Glutamatergic neuron (in vitro differentiated cells): ENCODE data around the gene RAVER2. TPM values are rescaled to one million over a fixed set of nuclear protein-coding genes. Genes with fewer than 3 reads are reported as not detected.
"Not testable (repeated sequence)": the region's sequence is repeated elsewhere in the genome, so short reads cannot be mapped to it uniquely, and the experiment has no call there.

Source experiments
- DNase-seq: peaks from one replicate; pipeline ENCODE4 v3.0.0; 2022
- H3K27ac Mint-ChIP-seq: one replicate; pipeline ENCODE4 v1.8.0; 2020; ENCODE audit warnings: mild to moderate bottlenecking, mixed read lengths, inconsistent platforms; ENCODE audit not compliant: unreplicated experiment
- H3K27me3 Mint-ChIP-seq: one replicate; pipeline ENCODE4 v1.8.0; 2020; ENCODE audit warnings: mild to moderate bottlenecking, moderate library complexity, mixed read lengths, inconsistent platforms; ENCODE audit not compliant: unreplicated experiment
- H3K36me3 Mint-ChIP-seq: one replicate; pipeline ENCODE4 v1.8.0; 2020; ENCODE audit warnings: mild to moderate bottlenecking, mixed read lengths, inconsistent platforms; ENCODE audit not compliant: unreplicated experiment
- H3K4me1 Mint-ChIP-seq: one replicate; pipeline ENCODE4 v1.8.0; 2020; ENCODE audit warnings: mild to moderate bottlenecking, low read depth, mixed read lengths, inconsistent platforms; ENCODE audit not compliant: unreplicated experiment
- H3K4me3 Mint-ChIP-seq: one replicate; pipeline ENCODE4 v1.8.0; 2020; ENCODE audit warnings: mild to moderate bottlenecking, mixed read lengths, inconsistent platforms; ENCODE audit not compliant: unreplicated experiment
- H3K9me3 Mint-ChIP-seq: one replicate; pipeline ENCODE4 v1.8.0; 2020; ENCODE audit warnings: mild to moderate bottlenecking, moderate library complexity, mixed read lengths, inconsistent platforms; ENCODE audit not compliant: unreplicated experiment
- total RNA-seq: library from RNA; stranded (reverse); fragmentation: NEBNext Ultra II Directional; extraction: Animal tissue kit (Norgen Biotek cat#: 25700); gene quantifications from one replicate; pipeline ENCODE4 v1.2.1, GENCODE V29; 2021; ENCODE audit not compliant: unreplicated experiment
- TF ChIP-seq, protein P1 (sequence below): fragments of 200-600 bp; sonication (generic); IDR thresholded peaks from one replicate; pipeline ENCODE4 v1.5.0; 2021; ENCODE audit not compliant: partially characterized antibody, unreplicated experiment

Gene RAVER2
- total RNA-seq, 1 donor from 2014 or later: 4.4 TPM

DNA sequence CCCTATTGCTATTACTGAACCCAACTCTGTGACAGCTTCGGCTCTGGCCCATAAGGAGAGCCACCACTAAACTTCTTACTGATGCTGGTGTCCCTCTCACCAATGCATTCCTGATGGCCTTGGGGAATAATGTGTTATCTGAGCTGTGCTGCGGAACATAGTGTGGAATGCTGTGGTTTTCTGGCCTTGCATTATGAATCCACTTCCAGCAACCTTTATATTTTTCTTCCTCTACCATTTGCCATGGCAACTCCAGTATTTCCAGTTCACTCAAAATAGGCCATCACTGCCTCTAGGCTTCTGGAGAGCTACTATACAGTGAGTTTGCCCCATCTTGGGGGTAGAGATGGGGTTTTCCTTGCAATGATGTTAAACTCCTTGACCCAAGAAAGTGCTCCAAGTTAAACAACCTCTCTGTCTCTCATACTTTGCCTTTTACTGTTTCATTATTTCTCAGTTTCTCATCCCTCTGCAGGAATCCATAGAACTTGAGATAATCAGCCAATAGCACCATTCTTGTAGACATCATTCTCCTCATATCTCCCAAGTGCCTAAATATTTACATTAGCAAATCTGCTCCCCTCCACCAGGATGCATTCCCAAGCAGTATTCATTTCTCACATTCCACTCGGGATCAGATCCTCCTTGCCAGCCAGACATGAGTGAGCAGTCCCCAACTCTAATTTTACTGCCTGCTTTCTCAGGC lies 11.1 kb upstream of the RAVER2 start:
- no peak for DNase-seq
- no peaks in the 10 kb centered on the region for H3K27me3 Mint-ChIP-seq
- H3K9me3 Mint-ChIP-seq: no peaks in the 10 kb centered on the region
- TF ChIP-seq, protein P1, sequence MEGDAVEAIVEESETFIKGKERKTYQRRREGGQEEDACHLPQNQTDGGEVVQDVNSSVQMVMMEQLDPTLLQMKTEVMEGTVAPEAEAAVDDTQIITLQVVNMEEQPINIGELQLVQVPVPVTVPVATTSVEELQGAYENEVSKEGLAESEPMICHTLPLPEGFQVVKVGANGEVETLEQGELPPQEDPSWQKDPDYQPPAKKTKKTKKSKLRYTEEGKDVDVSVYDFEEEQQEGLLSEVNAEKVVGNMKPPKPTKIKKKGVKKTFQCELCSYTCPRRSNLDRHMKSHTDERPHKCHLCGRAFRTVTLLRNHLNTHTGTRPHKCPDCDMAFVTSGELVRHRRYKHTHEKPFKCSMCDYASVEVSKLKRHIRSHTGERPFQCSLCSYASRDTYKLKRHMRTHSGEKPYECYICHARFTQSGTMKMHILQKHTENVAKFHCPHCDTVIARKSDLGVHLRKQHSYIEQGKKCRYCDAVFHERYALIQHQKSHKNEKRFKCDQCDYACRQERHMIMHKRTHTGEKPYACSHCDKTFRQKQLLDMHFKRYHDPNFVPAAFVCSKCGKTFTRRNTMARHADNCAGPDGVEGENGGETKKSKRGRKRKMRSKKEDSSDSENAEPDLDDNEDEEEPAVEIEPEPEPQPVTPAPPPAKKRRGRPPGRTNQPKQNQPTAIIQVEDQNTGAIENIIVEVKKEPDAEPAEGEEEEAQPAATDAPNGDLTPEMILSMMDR: no peak
- no peaks in the 10 kb centered on the region for H3K4me1 Mint-ChIP-seq
- H3K27ac Mint-ChIP-seq: no peak overlapping the region
- no peak overlapping the region for H3K4me3 Mint-ChIP-seq
- no peaks in the 10 kb centered on the region for H3K36me3 Mint-ChIP-seq

DNA sequence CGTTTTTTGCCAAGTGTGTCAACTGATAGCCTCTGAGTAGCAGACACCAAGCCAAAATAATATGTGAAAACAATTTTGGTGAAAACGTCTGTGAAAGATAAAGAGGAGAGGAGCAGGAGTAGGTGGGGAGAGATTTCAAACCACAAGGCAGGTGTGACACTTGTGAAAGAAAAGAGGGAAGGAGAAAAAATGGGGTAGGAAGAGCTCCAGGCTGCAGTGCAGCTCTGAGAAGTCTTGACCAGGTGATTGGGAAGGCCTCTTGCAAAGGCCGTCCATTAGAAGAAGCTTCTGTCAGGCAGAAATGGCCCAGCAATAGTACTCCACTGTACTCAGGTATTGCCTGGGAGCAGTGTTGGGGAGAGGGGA lies 10.6 kb upstream of the RAVER2 start:
- no peaks in the 10 kb centered on the region for H3K4me1 Mint-ChIP-seq
- no peaks in the 10 kb centered on the region for H3K9me3 Mint-ChIP-seq
- TF ChIP-seq, protein P1: no peak
- no peak for DNase-seq
- no peak overlapping the region for H3K27ac Mint-ChIP-seq
- H3K4me3 Mint-ChIP-seq: no peak overlapping the region
- H3K36me3 Mint-ChIP-seq: no peaks in the 10 kb centered on the region
- H3K27me3 Mint-ChIP-seq: no peaks in the 10 kb centered on the region

DNA sequence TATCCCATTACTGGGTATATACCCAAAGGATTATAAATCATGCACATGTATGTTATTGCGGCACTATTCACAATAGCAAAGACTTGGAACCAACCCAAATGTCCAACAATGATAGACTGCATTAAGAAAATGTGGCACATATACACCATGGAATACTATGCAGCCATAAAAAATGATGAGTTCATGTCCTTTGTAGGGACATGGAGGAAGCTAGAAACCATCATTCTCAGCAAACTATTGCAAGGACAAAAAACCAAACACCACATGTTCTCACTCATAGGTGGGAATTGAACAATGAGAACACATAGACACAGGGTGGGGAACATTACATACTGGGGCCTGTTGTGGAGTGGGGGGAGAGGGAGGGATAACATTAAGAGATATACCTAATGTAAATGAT lies 4.2 kb upstream of the RAVER2 start:
- H3K9me3 Mint-ChIP-seq, H3K27me3 Mint-ChIP-seq, H3K27ac Mint-ChIP-seq, DNase-seq, H3K36me3 Mint-ChIP-seq, H3K4me1 Mint-ChIP-seq, H3K4me3 Mint-ChIP-seq: not testable (repeated sequence)

DNA sequence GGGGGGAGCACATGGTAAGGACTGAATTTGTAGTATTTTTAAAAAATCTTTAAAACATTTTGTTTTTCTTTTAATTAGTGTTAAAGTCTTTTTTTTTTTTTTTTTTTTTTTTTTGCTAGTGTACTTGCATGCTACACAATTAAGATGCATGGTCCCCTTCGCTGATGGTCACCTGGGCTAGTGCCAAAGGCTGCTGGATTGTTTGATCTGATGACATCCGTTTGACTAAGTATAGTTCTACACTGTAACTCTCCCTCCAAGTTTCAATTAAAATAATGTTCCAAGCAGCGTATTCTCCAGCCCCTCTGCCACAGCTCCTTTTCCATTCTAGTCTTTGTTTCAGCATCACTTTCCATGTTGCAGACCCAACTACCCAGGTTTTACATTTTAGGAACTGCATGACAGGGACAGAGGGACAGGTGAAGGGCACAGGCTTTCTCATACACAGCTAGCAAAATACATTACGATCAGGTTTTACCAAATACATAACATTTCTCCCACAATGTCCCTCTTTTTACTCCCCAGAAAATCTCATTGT lies 852 bp upstream of the RAVER2 start:
- Mint-ChIP-seq H3K9me3 (peaks cover 8% of the 10 kb centered on the region), H3K27me3 (peaks cover 7% of the 10 kb centered on the region), H3K27ac (peak overlapping the region; percentile 57), H3K4me1 (no peaks in the 10 kb centered on the region), H3K36me3 (no peaks in the 10 kb centered on the region), H3K4me3 (peak overlapping the region; percentile 85)
- TF ChIP-seq, protein P1: no peak
- no peak for DNase-seq

DNA sequence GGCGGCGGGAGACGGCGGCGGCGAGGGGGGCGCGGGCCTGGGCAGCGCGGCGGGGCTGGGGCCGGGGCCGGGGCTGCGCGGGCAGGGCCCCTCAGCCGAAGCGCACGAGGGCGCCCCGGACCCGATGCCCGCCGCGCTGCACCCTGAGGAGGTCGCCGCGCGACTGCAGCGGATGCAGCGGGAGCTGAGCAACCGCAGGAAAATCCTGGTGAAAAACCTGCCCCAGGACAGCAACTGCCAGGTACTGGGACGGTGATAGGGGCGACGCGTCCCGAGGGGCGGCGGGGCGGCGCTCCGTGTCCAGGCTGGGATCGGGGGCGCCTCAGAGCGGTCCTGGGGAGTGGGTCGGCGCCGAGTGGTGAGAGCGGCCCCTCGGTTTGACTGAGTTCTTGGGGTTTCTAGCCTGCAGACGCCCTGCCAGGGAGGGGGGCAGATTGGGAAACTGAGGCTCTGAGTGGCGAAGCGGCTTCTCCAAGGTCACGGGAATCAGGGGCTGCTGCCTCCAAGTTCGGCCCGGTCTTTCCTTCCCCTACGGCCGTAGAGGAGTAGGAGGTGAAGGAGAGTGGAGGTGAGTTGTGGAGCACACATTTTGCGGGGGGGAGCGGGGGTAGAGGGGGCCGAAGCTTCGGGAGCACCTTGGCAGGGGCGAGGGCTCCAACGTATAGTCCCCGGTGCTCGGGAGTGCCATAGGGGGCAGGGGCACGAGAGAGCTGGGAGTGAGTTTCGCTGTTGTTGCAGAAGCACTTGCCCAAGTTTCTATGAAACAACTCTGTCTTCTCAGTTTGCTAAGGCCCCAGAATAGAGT lies 508 bp downstream of the RAVER2 start:
- Mint-ChIP-seq H3K27ac (no peak overlapping the region), H3K27me3 (peaks cover 3% of the 10 kb centered on the region), H3K4me1 (no peaks in the 10 kb centered on the region), H3K9me3 (peaks cover 8% of the 10 kb centered on the region), H3K4me3 (peak overlapping the region; percentile 83), H3K36me3 (no peaks in the 10 kb centered on the region)
- TF ChIP-seq, protein P1: no peak
- no peak for DNase-seq
